Esophagus muscularis mucosa (tissue), 4 donors: ENCODE measurements around the gene HAGH. TPM values are rescaled to one million over a fixed set of nuclear protein-coding genes. Genes with fewer than 3 reads are reported as not detected.
"Not testable (repeated sequence)": the region's sequence is repeated elsewhere in the genome, so short reads cannot be mapped to it uniquely, and the experiment has no call there.

ENCODE experiments used
- DNase-seq: peaks from one replicate; pipeline ENCODE4 v3.0.0-alpha.2; 2017; ENCODE audit errors: extremely low spot score
- H3K27ac ChIP-seq, 4 donors: fragments of 200-600 bp; sonication (generic); replicated peaks in 1 of 4; 1 replicate in 3 of 4; 2 replicates in 1 of 4; pipeline ENCODE4 v1.5.1; 2016 to 2019; ENCODE audit warnings: mild to moderate bottlenecking in 1 of 4
- H3K27me3 ChIP-seq, 4 donors: fragments of 200-600 bp; sonication (generic); one replicate each; pipeline versions ENCODE4 v1.5.1 to v1.6.0; 2016 to 2019
- H3K36me3 ChIP-seq, 4 donors: fragments of 200-600 bp; sonication (generic); one replicate each; pipeline ENCODE4 v1.5.1; 2016 to 2019
- H3K4me1 ChIP-seq, 4 donors: fragments of 200-600 bp; sonication (generic); one replicate each; pipeline ENCODE4 v1.5.1; 2016 to 2019
- H3K4me3 ChIP-seq, 4 donors: fragments of 200-600 bp; sonication (generic); 1 replicate in 2 of 4; 2 replicates in 2 of 4; pipeline ENCODE4 v1.5.1; 2016 to 2019; ENCODE audit warnings: mild to moderate bottlenecking in 4 of 4, moderate library complexity in 1 of 4
- H3K9me3 ChIP-seq, 4 donors: fragments of 200-600 bp; sonication (generic); 1 replicate in 3 of 4; 2 replicates in 1 of 4; pipeline ENCODE4 v1.5.1; 2016 to 2019
- CTCF ChIP-seq, 3 experiments: fragments of 200-600 bp in 2 of 3; fragments of 450-650 bp in 1 of 3; sonication (generic) in 2 of 3; IDR thresholded peaks; one replicate each; pipeline ENCODE4 v1.5.1; 2017 to 2019; ENCODE audit warnings: antibody characterized with exemption in 3 of 3, mild to moderate bottlenecking in 2 of 3, moderate library complexity in 1 of 3
- EP300 ChIP-seq: sonication (generic); formaldehyde crosslinking; IDR thresholded peaks from one replicate; pipeline ENCODE4 v1.6.1; 2017; ENCODE audit warnings: antibody characterized with exemption
- POLR2A ChIP-seq: fragments of 450-650 bp; IDR thresholded peaks from one replicate; pipeline ENCODE4 v1.6.1; 2017; ENCODE audit warnings: antibody characterized with exemption, moderate library complexity, mild to moderate bottlenecking, low read depth
- POLR2AphosphoS5 ChIP-seq, 2 donors: sonication (generic); formaldehyde crosslinking; IDR thresholded peaks; one replicate each; pipeline ENCODE4 v1.6.1; 2017; ENCODE audit warnings: antibody characterized with exemption in 2 of 2
- WGBS: methylation state at CpG from one replicate; pipeline ENCODE4 v1.1.5; 2018; 5-methylcytosine and 5-hydroxymethylcytosine counted together
- intact Hi-C: fragments of 100-400 bp; cut with DNase I; formaldehyde crosslinking; loops from one replicate; pipeline ENCODE4 v1.15.1; 2023
- total RNA-seq, 4 donors: library from RNA; depleted of rRNA; stranded (reverse); fragments of >200 nt; gene quantifications; one replicate each; pipeline versions ENCODE4 v1.1.0 to v1.2.1, GENCODE V29; 2016

The HAGH gene
- total RNA-seq, 4 donors from 2014 or later, result 148 to 264 (median 180) TPM

- peaks cover 0 to 9% (median 9%) of the 10 kb centered on the region in 4 donors for H3K36me3 ChIP-seq
- no peaks in the 10 kb centered on the region for H3K27me3 ChIP-seq
- WGBS, result 85% methylated on average over 10 of the region's 10 CpGs
- no peak for TF ChIP-seq CTCF (IDR thresholded peaks at IDR 0.05)
- TF ChIP-seq EP300, result no peak
- no peak for TF ChIP-seq POLR2AphosphoS5 (IDR thresholded peaks at IDR 0.05)
- TF ChIP-seq POLR2A, result no peak
- no peaks in the 10 kb centered on the region for H3K4me1 ChIP-seq
- H3K4me3 ChIP-seq, result no peak overlapping the region
- no peak overlapping the region for H3K27ac ChIP-seq
- no peaks in the 10 kb centered on the region for H3K9me3 ChIP-seq
- intact Hi-C loops, result no loop called here
- DNase-seq, result no peak
Observed at GRCh38 chr16:1800701-1801100, 25.9 kb downstream of the HAGH start.

- H3K27ac ChIP-seq, DNase-seq, H3K9me3 ChIP-seq, H3K36me3 ChIP-seq, H3K4me1 ChIP-seq, H3K27me3 ChIP-seq, H3K4me3 ChIP-seq, intact Hi-C loops: not testable (repeated sequence)
- 73% methylated on average over 4 of the region's 5 CpGs for WGBS
Observed at GRCh38 chr16:1799263-1799662, 27.4 kb downstream of the HAGH start.

- DNase-seq, result no peak
- WGBS, result 87% methylated on average over 24 of the region's 32 CpGs
Observed at GRCh38 chr16:1794908-1795666, 31.5 kb downstream of the HAGH start.

GRCh38 chr16:1794221-1794871 is 32.3 kb downstream of the HAGH start:
- Histone ChIP-seq H3K27me3 (no peaks in the 10 kb centered on the region), H3K27ac (no peak overlapping the region), H3K4me1 (no peaks in the 10 kb centered on the region), H3K36me3 (peaks cover 0 to 32% (median 28%) of the 10 kb centered on the region in 4 donors), H3K4me3 (no peak overlapping the region), H3K9me3 (no peaks in the 10 kb centered on the region)
- WGBS, result 80% methylated on average over 7 of the region's 18 CpGs
- no peak for DNase-seq
- TF ChIP-seq CTCF (IDR thresholded peaks at IDR 0.05), result no peak
- TF ChIP-seq EP300, result no peak
- no peak for TF ChIP-seq POLR2A
- no peak for TF ChIP-seq POLR2AphosphoS5 (IDR thresholded peaks at IDR 0.05)
- intact Hi-C loops, result no loop called here

More at GRCh38 chr16:1794908-1795666, 31.5 kb downstream of the HAGH start:
- Histone ChIP-seq H3K4me3 (no peak overlapping the region), H3K27ac (no peak overlapping the region), H3K9me3 (no peaks in the 10 kb centered on the region), H3K4me1 (no peaks in the 10 kb centered on the region), H3K36me3 (peaks cover 0 to 24% (median 21%) of the 10 kb centered on the region in 4 donors), H3K27me3 (no peaks in the 10 kb centered on the region)
- no peak for TF ChIP-seq POLR2AphosphoS5 (IDR thresholded peaks at IDR 0.05)
- TF ChIP-seq POLR2A, result no peak
- no peak for TF ChIP-seq EP300
- TF ChIP-seq CTCF (IDR thresholded peaks at IDR 0.05), result no peak
- intact Hi-C loops, result no loop called here

GRCh38 chr16:1793578-1794220 is 32.9 kb downstream of the HAGH start, which contains the start of gene IGFALS:
TSS of gene IGFALS (minus strand) at chr16:1793705. CDS start at chr16:1793652, 53 bp downstream.
- TF ChIP-seq CTCF (IDR thresholded peaks at IDR 0.05) (no peak), EP300 (no peak), POLR2AphosphoS5 (IDR thresholded peaks at IDR 0.05) (no peak), POLR2A (no peak)
- intact Hi-C loops, result no loop called here
- DNase-seq, result no peak
- H3K9me3 ChIP-seq, result no peaks in the 10 kb centered on the region
- peaks cover 3 to 38% (median 35%) of the 10 kb centered on the region in 4 donors for H3K36me3 ChIP-seq
- WGBS, result 81% methylated on average over 12 of the region's 28 CpGs
- no peaks in the 10 kb centered on the region for H3K27me3 ChIP-seq
- H3K4me3 ChIP-seq, result no peak within 1 kb of the TSS
- no peaks in the 10 kb centered on the region for H3K4me1 ChIP-seq
- no peak within 1 kb of the TSS for H3K27ac ChIP-seq
